Measurements from ENCODE around the gene CBX6. TPM values are rescaled to one million over a fixed set of nuclear protein-coding genes. Genes with fewer than 3 reads are reported as not detected.

Gene CBX6
- total RNA-seq, 1 experiment from 2014 or later, result 55.9 TPM

DNA sequence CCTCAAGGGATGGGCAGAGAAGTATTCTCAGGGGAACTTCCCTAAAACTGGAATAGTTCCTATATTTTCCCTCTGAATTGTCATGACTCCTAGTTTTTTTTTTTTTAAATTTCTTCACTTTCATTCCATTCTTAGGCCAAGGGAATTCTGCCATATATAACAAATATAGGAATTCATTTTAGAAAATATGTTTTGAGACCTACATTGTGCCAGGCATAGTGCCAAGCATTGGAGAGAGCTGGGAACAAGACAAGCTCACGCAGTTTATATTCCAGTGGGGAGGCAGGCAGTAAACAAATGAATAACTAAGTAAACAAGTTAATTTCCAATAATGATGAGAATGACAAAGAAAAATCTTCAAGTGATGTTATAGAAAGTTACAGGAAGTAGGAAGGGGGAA lies 25.6 kb downstream of the CBX6 start:
- Histone ChIP-seq H3K4me1 (peaks cover 13% of the 10 kb centered on the region), H3K4me3 (ENCODE audit: low read depth, low read length) (no peak overlapping the region), H3K9me3 (no peaks in the 10 kb centered on the region), H3K36me3 (ENCODE audit: control insufficient read depth, insufficient read depth, low read length) (no peaks in the 10 kb centered on the region), H3K27me3 (replicated peaks; ENCODE audit: control insufficient read depth, insufficient read depth, low read length) (no peaks in the 10 kb centered on the region)
- H3K9me3 Mint-ChIP-seq (ENCODE audit: unreplicated experiment), result no peaks in the 10 kb centered on the region
- H3K4me3 Mint-ChIP-seq (ENCODE audit: unreplicated experiment), result no peak overlapping the region
- intact Hi-C loops (cut with micrococcal nuclease; ENCODE audit: unreplicated experiment), result no loop called here
- no peak for DNase-seq
- no TSS peak for BruUV-seq (replicated peaks)
- H3K27ac Mint-ChIP-seq (ENCODE audit: unreplicated experiment), result no peak overlapping the region
- no peaks in the 10 kb centered on the region for H3K4me1 Mint-ChIP-seq (ENCODE audit: low read depth, unreplicated experiment)
- ChIA-PET CTCF (no interaction called here), POLR2A (interaction anchor here (0.7 kb wide), 1 partner anchor 756 kb away, joined by 5 read pairs; no protein-coding TSS in a partner anchor)
- H3K27me3 Mint-ChIP-seq (ENCODE audit: insufficient read depth, unreplicated experiment), result no peaks in the 10 kb centered on the region
- no peak for TF ChIP-seq CTCF (IDR thresholded peaks at IDR 0.05; ENCODE audit: insufficient read depth in 1 of 2, low read depth in 1 of 2, low read length in 1 of 2, severe bottlenecking in 1 of 2, unreplicated experiment in 1 of 2)
- no peaks in the 10 kb centered on the region for H3K36me3 Mint-ChIP-seq (ENCODE audit: insufficient read depth, unreplicated experiment)

GRCh38 chr22:38845004-38845740 lies 26.8 kb downstream of the CBX6 start:
- no peaks in the 10 kb centered on the region for H3K4me1 Mint-ChIP-seq (ENCODE audit: low read depth, unreplicated experiment)
- Histone ChIP-seq H3K36me3 (ENCODE audit: control insufficient read depth, insufficient read depth, low read length) (peaks cover 1% of the 10 kb centered on the region; the same call in 1 of the 2 replicates), H3K4me3 (ENCODE audit: low read depth, low read length) (no peak overlapping the region), H3K27me3 (replicated peaks; ENCODE audit: control insufficient read depth, insufficient read depth, low read length) (no peaks in the 10 kb centered on the region), H3K9me3 (no peaks in the 10 kb centered on the region), H3K4me1 (peaks cover 13% of the 10 kb centered on the region)
- no peak for TF ChIP-seq CTCF (IDR thresholded peaks at IDR 0.05; ENCODE audit: insufficient read depth in 1 of 2, low read depth in 1 of 2, low read length in 1 of 2, severe bottlenecking in 1 of 2, unreplicated experiment in 1 of 2)
- no peaks in the 10 kb centered on the region for H3K9me3 Mint-ChIP-seq (ENCODE audit: unreplicated experiment)
- H3K27ac Mint-ChIP-seq (ENCODE audit: unreplicated experiment), result no peak overlapping the region
- H3K36me3 Mint-ChIP-seq (ENCODE audit: insufficient read depth, unreplicated experiment), result no peaks in the 10 kb centered on the region
- H3K4me3 Mint-ChIP-seq (ENCODE audit: unreplicated experiment), result peak overlapping the region; percentile 81
- DNase-seq, result no peak
- peaks cover 2% of the 10 kb centered on the region for H3K27me3 Mint-ChIP-seq (ENCODE audit: insufficient read depth, unreplicated experiment)
- intact Hi-C loops (cut with micrococcal nuclease; ENCODE audit: unreplicated experiment), result no loop called here
- ChIA-PET CTCF (no interaction called here), POLR2A (no interaction called here)
- no TSS peak for BruUV-seq (replicated peaks)

DNA sequence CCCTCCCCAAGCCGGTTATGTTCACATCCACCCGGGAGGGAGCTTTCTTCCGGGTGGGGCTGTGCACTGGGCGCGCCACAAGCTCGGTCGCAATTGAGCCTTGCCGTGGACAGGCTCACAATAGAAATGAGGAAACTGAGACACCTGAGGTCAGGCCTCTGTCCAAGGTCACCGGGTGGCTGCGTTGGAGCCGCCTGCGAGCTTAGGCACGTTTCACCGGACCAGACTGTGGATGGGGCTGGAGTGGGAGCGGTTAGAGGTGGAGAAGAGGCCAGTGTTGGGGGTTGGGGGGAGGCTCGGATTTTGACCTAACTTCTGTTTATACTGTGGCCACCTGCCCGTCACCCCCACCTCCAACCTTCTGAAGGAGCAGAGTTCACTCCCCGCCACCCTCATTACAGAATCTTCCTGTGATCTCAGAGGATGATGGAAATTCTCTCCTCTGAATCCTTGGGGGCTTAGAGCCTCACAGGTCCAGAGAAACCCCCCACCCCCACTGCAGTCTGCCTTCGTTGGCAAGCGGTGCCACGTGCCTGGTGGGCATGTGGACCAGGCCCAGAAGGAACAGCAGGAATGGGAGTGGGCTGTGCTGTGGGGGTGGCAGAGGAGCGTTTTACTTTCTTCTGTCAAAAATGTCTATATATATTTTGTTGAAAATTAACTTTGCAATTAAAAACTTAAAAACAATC lies 27.6 kb downstream of the CBX6 start:
- H3K9me3 Mint-ChIP-seq (ENCODE audit: unreplicated experiment), result no peaks in the 10 kb centered on the region
- H3K27me3 ChIP-seq (replicated peaks; ENCODE audit: control insufficient read depth, insufficient read depth, low read length), result no peaks in the 10 kb centered on the region
- peaks cover 4% of the 10 kb centered on the region for H3K27me3 Mint-ChIP-seq (ENCODE audit: insufficient read depth, unreplicated experiment)
- TF ChIP-seq CTCF (IDR thresholded peaks at IDR 0.05; ENCODE audit: insufficient read depth in 1 of 2, low read depth in 1 of 2, low read length in 1 of 2, severe bottlenecking in 1 of 2, unreplicated experiment in 1 of 2), result no peak
- H3K4me1 ChIP-seq, result peaks cover 13% of the 10 kb centered on the region
- H3K4me3 ChIP-seq (ENCODE audit: low read depth, low read length), result peak overlapping the region; percentile 57
- no peaks in the 10 kb centered on the region for H3K36me3 Mint-ChIP-seq (ENCODE audit: insufficient read depth, unreplicated experiment)
- H3K4me3 Mint-ChIP-seq (ENCODE audit: unreplicated experiment), result peak overlapping the region; percentile 81
- CTCF ChIA-PET, result interaction anchor here (1.0 to 2.1 kb wide), 4 partner anchors 19 to 308 kb away, joined by 3 to 29 read pairs (median 6); partner anchors contain the start of gene CBX7
- no peaks in the 10 kb centered on the region for H3K4me1 Mint-ChIP-seq (ENCODE audit: low read depth, unreplicated experiment)
- intact Hi-C loops (cut with micrococcal nuclease; ENCODE audit: unreplicated experiment), result loop anchor here (5.0 kb wide), 1 partner anchor 77 kb away; no protein-coding TSS in a partner anchor
- DNase-seq, result peak; percentile 49 to 60
- POLR2A ChIA-PET, result no interaction called here
- H3K36me3 ChIP-seq (ENCODE audit: control insufficient read depth, insufficient read depth, low read length), result peaks cover 1% of the 10 kb centered on the region; the same call in 1 of the 2 replicates
- H3K9me3 ChIP-seq, result no peaks in the 10 kb centered on the region
- no peak overlapping the region for H3K27ac Mint-ChIP-seq (ENCODE audit: unreplicated experiment)
- BruUV-seq (replicated peaks), result no TSS peak
